GM12891 (cell line): ENCODE data around the gene TMPRSS11A.

Experiments
- PAX5 ChIP-seq: IDR thresholded peaks from 2 replicates; pipeline ENCODE4 v1.6.1; 2011; ENCODE audit warnings: low read length, moderate library complexity, mild to moderate bottlenecking; ENCODE audit not compliant: insufficient read depth, severe bottlenecking
- POLR2A ChIP-seq: IDR thresholded peaks from 2 replicates; pipeline ENCODE4 v1.6.1; 2011; ENCODE audit warnings: low read depth, low read length, control low read depth
- POLR2AphosphoS5 ChIP-seq: IDR thresholded peaks from 2 replicates; pipeline ENCODE4 v1.6.1; 2011; ENCODE audit warnings: low read depth, low read length, control low read depth
- POU2F2 ChIP-seq: IDR thresholded peaks from 2 replicates; pipeline ENCODE4 v1.6.1; 2011; ENCODE audit warnings: low read depth, mild to moderate bottlenecking, control low read depth, low read length, moderate library complexity
- SPI1 ChIP-seq: IDR thresholded peaks from 2 replicates; pipeline ENCODE4 v1.6.1; 2011; ENCODE audit warnings: low read depth, low read length, control low read depth

DNA sequence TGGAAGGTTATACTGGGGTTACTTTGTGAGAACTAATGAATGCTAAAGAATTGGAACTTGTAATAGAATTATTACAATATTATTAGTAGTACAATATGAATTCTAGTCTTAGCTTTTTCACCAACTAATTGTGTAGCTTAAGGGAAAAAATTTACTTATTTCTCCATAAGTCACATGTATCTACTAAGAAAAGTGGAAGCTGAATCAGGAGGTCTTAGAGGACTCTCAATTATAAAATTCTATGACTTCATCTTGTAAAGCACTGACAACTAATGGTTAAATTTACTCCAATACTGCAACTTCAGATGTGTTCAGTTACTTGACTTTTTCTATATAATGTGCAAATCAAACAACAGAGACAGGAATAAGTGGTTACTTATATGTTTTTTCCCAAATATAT, 78.6 kb downstream of the TMPRSS11A start:
- TF ChIP-seq POLR2AphosphoS5 (no peak), SPI1 (no peak), POLR2A (no peak), PAX5 (no peak), POU2F2 (no peak)
